ENCODE results near the gene HAGH.

DNA sequence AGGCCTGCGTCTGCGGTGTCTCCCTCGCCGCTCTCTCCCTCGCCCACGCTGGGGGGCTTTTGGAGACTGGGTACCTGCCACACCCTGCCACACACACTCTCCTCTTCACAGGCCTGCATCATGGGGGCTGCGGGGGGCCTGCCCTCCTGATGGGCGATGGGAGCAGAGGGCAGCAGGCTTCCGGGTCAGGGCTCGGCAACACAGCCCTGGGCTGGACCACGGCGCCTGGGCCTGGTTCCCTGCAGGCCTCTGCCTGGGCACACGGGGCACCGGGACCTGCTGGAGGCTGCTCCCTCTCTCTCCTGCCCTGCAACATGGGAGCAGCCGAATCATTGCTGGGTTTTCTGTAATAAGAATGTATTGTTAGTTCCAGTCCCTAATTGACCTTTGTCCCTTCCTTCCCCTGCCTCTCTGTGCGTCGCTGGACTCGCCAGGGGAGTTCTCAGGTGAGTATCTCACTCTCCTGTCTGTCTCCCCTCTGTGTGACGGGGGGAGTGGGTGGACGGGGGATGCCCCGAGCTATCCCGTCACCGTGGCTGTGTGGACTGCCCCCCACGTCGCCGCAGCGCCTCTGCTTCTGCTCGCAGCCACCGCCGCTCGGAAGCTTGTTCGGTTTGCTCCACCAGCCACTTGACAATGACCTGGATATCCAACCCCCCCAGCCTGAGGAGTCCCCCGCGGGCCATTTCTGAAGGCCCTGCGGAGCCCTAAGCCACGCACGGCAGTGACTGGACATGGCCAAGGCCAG lies 68.7 kb downstream of the HAGH start:
- TF ChIP-seq, protein P1, sequence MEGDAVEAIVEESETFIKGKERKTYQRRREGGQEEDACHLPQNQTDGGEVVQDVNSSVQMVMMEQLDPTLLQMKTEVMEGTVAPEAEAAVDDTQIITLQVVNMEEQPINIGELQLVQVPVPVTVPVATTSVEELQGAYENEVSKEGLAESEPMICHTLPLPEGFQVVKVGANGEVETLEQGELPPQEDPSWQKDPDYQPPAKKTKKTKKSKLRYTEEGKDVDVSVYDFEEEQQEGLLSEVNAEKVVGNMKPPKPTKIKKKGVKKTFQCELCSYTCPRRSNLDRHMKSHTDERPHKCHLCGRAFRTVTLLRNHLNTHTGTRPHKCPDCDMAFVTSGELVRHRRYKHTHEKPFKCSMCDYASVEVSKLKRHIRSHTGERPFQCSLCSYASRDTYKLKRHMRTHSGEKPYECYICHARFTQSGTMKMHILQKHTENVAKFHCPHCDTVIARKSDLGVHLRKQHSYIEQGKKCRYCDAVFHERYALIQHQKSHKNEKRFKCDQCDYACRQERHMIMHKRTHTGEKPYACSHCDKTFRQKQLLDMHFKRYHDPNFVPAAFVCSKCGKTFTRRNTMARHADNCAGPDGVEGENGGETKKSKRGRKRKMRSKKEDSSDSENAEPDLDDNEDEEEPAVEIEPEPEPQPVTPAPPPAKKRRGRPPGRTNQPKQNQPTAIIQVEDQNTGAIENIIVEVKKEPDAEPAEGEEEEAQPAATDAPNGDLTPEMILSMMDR (IDR thresholded peaks at IDR 0.05; ENCODE audit: borderline replicate concordance, extremely low read depth, low read length, poor library complexity, severe bottlenecking): no peak
- TF ChIP-seq EZH2 (IDR thresholded peaks at IDR 0.05; ENCODE audit: borderline replicate concordance, low read depth, low read length, severe bottlenecking): no peak
